ENCODE results near the gene NKX3-2.

Gene NKX3-2

GRCh38 chr4:13535708-13536361 lies 8.5 kb downstream of the NKX3-2 start:
- Histone ChIP-seq H3K4me3 (ENCODE audit: low read length) (no peak overlapping the region), H3K79me2 (ENCODE audit: low read length) (no peaks in the 10 kb centered on the region), H3F3A (ENCODE audit: insufficient read depth, low read length) (no peaks in the 10 kb centered on the region), H3K36me3 (replicated peaks; ENCODE audit: insufficient read depth, low read length) (no peaks in the 10 kb centered on the region), H3K9me2 (replicated peaks; ENCODE audit: insufficient read depth, low read length) (no peaks in the 10 kb centered on the region), H3K9ac (ENCODE audit: low read length) (no peak overlapping the region), H3K4me2 (ENCODE audit: low read depth, low read length) (no peak overlapping the region), H3K9me3 (replicated peaks; ENCODE audit: insufficient read depth, low read length) (no peaks in the 10 kb centered on the region), H3K4me1 (ENCODE audit: low read length) (no peaks in the 10 kb centered on the region), H2AFZ (ENCODE audit: low read length) (no peak overlapping the region), H3K27me3 (replicated peaks; ENCODE audit: insufficient read depth, low read length) (peaks cover 69% of the 10 kb centered on the region), H3K27ac (ENCODE audit: low read length) (no peak overlapping the region), H4K20me1 (ENCODE audit: insufficient read depth, low read length) (no peaks in the 10 kb centered on the region)
- peak; percentile 5 for DNase-seq
- TF ChIP-seq CTCF (IDR thresholded peaks at IDR 0.05; ENCODE audit: low read length) (no peak), EZH2 (optimal IDR thresholded peaks at IDR 0.05; ENCODE audit: low read depth, low read length) (no peak), EZH2phosphoT487 (IDR thresholded peaks at IDR 0.05; ENCODE audit: low read length) (no peak)

DNA sequence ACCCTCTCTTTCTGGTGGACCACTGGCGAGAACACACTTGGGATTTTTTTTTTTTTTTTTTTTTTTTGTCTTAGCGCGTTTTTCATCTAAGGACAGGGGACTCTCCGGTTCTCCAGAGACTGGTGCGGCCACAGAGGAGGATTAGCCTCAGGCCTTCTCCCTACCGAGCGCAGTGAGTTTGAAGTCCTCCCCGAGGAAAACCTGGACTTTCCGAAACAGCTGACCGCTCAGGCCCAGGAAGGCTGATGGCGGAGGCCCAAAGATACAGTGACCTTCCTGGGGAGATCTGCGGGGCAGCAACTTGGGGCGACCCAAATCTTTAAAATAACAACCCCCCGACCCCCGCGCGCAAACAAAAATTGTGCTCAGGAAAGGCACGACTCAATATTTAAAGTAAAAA lies 9.2 kb downstream of the NKX3-2 start:
- DNase-seq: no peak
- no peaks in the 10 kb centered on the region for H3K9me2 ChIP-seq (replicated peaks; ENCODE audit: insufficient read depth, low read length)
- no peaks in the 10 kb centered on the region for H4K20me1 ChIP-seq (ENCODE audit: insufficient read depth, low read length)
- peaks cover 69% of the 10 kb centered on the region for H3K27me3 ChIP-seq (replicated peaks; ENCODE audit: insufficient read depth, low read length)
- no peaks in the 10 kb centered on the region for H3K36me3 ChIP-seq (replicated peaks; ENCODE audit: insufficient read depth, low read length)
- TF ChIP-seq EZH2phosphoT487 (IDR thresholded peaks at IDR 0.05; ENCODE audit: low read length) (no peak), CTCF (IDR thresholded peaks at IDR 0.05; ENCODE audit: low read length) (no peak), EZH2 (optimal IDR thresholded peaks at IDR 0.05; ENCODE audit: low read depth, low read length) (no peak)
- H3K79me2 ChIP-seq (ENCODE audit: low read length): no peaks in the 10 kb centered on the region
- no peaks in the 10 kb centered on the region for H3K4me1 ChIP-seq (ENCODE audit: low read length)
- H3K4me2 ChIP-seq (ENCODE audit: low read depth, low read length): no peak overlapping the region
- H2AFZ ChIP-seq (ENCODE audit: low read length): no peak overlapping the region
- H3K9me3 ChIP-seq (replicated peaks; ENCODE audit: insufficient read depth, low read length): no peaks in the 10 kb centered on the region
- H3F3A ChIP-seq (ENCODE audit: insufficient read depth, low read length): no peaks in the 10 kb centered on the region
- no peak overlapping the region for H3K9ac ChIP-seq (ENCODE audit: low read length)
- no peak overlapping the region for H3K4me3 ChIP-seq (ENCODE audit: low read length)
- no peak overlapping the region for H3K27ac ChIP-seq (ENCODE audit: low read length)

GRCh38 chr4:13534344-13535063 lies 9.8 kb downstream of the NKX3-2 start:
- no peak for TF ChIP-seq CTCF (IDR thresholded peaks at IDR 0.05; ENCODE audit: low read length)
- TF ChIP-seq EZH2 (optimal IDR thresholded peaks at IDR 0.05; ENCODE audit: low read depth, low read length): no peak
- no peak for TF ChIP-seq EZH2phosphoT487 (IDR thresholded peaks at IDR 0.05; ENCODE audit: low read length)
- H3K9me2 ChIP-seq (replicated peaks; ENCODE audit: insufficient read depth, low read length): no peaks in the 10 kb centered on the region
- DNase-seq: peak; percentile 4
- no peaks in the 10 kb centered on the region for H3K79me2 ChIP-seq (ENCODE audit: low read length)
- H3K9me3 ChIP-seq (replicated peaks; ENCODE audit: insufficient read depth, low read length): no peaks in the 10 kb centered on the region
- H3K36me3 ChIP-seq (replicated peaks; ENCODE audit: insufficient read depth, low read length): no peaks in the 10 kb centered on the region
- H2AFZ ChIP-seq (ENCODE audit: low read length): no peak overlapping the region
- H3K4me2 ChIP-seq (ENCODE audit: low read depth, low read length): no peak overlapping the region
- no peaks in the 10 kb centered on the region for H3F3A ChIP-seq (ENCODE audit: insufficient read depth, low read length)
- H3K9ac ChIP-seq (ENCODE audit: low read length): no peak overlapping the region
- H4K20me1 ChIP-seq (ENCODE audit: insufficient read depth, low read length): no peaks in the 10 kb centered on the region
- no peaks in the 10 kb centered on the region for H3K4me1 ChIP-seq (ENCODE audit: low read length)
- H3K4me3 ChIP-seq (ENCODE audit: low read length): no peak overlapping the region
- no peak overlapping the region for H3K27ac ChIP-seq (ENCODE audit: low read length)
- peaks cover 74% of the 10 kb centered on the region for H3K27me3 ChIP-seq (replicated peaks; ENCODE audit: insufficient read depth, low read length)

All from MM.1S (cell line).